Ascending aorta (tissue), 2 donors: ENCODE measurements around the gene RHOC. TPM values are rescaled to one million over a fixed set of nuclear protein-coding genes. Genes with fewer than 3 reads are reported as not detected.

ENCODE experiments used
- DNase-seq, 2 donors: peaks; one replicate each; pipeline ENCODE4 v3.0.0-alpha.2; 2019; ENCODE audit warnings: low spot score in 2 of 2
- H3K27ac ChIP-seq, 2 donors: fragments of 200-600 bp; sonication (generic); one replicate each; pipeline ENCODE4 v1.5.1; 2016 to 2017; ENCODE audit warnings: mild to moderate bottlenecking in 1 of 2
- H3K27me3 ChIP-seq: fragments of 200-600 bp; sonication (generic); one replicate; pipeline ENCODE4 v1.5.1; 2017
- H3K36me3 ChIP-seq, 2 donors: fragments of 200-600 bp; sonication (generic); one replicate each; pipeline ENCODE4 v1.5.1; 2016
- H3K4me1 ChIP-seq, 2 donors: fragments of 200-600 bp; sonication (generic); one replicate each; pipeline ENCODE4 v1.5.1; 2016 to 2017; ENCODE audit warnings: mild to moderate bottlenecking in 1 of 2
- H3K4me3 ChIP-seq, 2 donors: fragments of 200-600 bp; sonication (generic); one replicate each; pipeline ENCODE4 v1.5.1; 2016 to 2017; ENCODE audit warnings: mild to moderate bottlenecking in 1 of 2
- H3K9me3 ChIP-seq, 2 donors: fragments of 200-600 bp; sonication (generic); one replicate each; pipeline ENCODE4 v1.5.1; 2016
- intact Hi-C: fragments of 100-400 bp; cut with DNase I; formaldehyde crosslinking; loops from one replicate; pipeline ENCODE4 v1.15.1; 2023
- total RNA-seq: library from RNA; depleted of rRNA; stranded (reverse); fragments of >200 nt; gene quantifications from one replicate; pipeline ENCODE4 v1.1.0, GENCODE V29; 2016
- TF ChIP-seq, protein P1 (sequence below), 3 experiments: fragments of 200-600 bp in 2 of 3; fragments of 450-650 bp in 1 of 3; sonication (generic) in 2 of 3; IDR thresholded peaks; one replicate each; pipeline ENCODE4 v1.5.1; 2016 to 2019; ENCODE audit warnings: antibody characterized with exemption in 3 of 3, mild to moderate bottlenecking in 1 of 3, moderate library complexity in 1 of 3

The RHOC gene
- total RNA-seq, 1 donor from 2014 or later = 379 TPM

DNA sequence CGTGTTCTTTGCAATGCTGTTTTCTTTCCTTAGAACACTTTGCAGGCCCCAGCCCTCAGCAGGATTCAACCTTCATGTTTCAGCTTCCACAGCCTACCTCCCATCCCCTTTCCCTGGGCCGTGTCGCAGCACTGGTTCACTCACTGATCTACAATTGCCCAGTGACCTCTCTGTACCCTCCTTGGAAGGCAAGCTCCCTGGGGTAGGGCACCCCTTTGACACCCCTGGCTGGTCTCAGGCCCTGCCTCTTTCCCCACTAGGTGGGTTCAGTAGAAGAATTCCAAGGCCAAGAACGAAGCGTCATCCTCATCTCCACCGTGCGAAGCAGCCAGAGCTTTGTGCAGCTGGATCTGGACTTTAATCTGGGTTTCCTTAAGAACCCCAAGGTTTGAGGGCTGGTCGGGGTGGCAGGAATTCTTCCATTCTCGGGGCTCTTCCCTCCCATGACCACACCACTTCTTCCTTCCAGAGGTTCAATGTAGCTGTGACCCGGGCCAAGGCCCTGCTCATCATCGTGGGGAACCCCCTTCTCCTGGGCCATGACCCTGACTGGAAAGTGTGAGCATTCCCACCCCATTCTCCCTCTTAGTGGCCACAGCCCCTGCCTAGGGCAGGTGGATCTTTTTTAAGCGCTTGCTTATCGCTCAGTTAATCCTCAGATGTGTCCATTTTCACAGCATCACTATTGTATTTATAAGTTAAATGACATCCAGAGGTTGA, 7.3 kb downstream of the RHOC start:
- Histone ChIP-seq H3K27me3 (no peaks in the 10 kb centered on the region), H3K27ac (peak overlapping the region; percentile 99), H3K36me3 (peaks cover 64 to 69% of the 10 kb centered on the region in 2 donors), H3K4me1 (peaks cover 23 to 44% of the 10 kb centered on the region in 2 donors), H3K9me3 (no peaks in the 10 kb centered on the region), H3K4me3 (peak overlapping the region in 1 of 2 donors; percentile 11)
- intact Hi-C loops = loop anchor here (1.0 to 10.0 kb wide), 5 partner anchors 25 to 965 kb away; partner anchors contain the start of genes INKA2, MAGI3 and MOV10
- TF ChIP-seq, protein P1, sequence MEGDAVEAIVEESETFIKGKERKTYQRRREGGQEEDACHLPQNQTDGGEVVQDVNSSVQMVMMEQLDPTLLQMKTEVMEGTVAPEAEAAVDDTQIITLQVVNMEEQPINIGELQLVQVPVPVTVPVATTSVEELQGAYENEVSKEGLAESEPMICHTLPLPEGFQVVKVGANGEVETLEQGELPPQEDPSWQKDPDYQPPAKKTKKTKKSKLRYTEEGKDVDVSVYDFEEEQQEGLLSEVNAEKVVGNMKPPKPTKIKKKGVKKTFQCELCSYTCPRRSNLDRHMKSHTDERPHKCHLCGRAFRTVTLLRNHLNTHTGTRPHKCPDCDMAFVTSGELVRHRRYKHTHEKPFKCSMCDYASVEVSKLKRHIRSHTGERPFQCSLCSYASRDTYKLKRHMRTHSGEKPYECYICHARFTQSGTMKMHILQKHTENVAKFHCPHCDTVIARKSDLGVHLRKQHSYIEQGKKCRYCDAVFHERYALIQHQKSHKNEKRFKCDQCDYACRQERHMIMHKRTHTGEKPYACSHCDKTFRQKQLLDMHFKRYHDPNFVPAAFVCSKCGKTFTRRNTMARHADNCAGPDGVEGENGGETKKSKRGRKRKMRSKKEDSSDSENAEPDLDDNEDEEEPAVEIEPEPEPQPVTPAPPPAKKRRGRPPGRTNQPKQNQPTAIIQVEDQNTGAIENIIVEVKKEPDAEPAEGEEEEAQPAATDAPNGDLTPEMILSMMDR (IDR thresholded peaks at IDR 0.05) = no peak
- no peak for DNase-seq

DNA sequence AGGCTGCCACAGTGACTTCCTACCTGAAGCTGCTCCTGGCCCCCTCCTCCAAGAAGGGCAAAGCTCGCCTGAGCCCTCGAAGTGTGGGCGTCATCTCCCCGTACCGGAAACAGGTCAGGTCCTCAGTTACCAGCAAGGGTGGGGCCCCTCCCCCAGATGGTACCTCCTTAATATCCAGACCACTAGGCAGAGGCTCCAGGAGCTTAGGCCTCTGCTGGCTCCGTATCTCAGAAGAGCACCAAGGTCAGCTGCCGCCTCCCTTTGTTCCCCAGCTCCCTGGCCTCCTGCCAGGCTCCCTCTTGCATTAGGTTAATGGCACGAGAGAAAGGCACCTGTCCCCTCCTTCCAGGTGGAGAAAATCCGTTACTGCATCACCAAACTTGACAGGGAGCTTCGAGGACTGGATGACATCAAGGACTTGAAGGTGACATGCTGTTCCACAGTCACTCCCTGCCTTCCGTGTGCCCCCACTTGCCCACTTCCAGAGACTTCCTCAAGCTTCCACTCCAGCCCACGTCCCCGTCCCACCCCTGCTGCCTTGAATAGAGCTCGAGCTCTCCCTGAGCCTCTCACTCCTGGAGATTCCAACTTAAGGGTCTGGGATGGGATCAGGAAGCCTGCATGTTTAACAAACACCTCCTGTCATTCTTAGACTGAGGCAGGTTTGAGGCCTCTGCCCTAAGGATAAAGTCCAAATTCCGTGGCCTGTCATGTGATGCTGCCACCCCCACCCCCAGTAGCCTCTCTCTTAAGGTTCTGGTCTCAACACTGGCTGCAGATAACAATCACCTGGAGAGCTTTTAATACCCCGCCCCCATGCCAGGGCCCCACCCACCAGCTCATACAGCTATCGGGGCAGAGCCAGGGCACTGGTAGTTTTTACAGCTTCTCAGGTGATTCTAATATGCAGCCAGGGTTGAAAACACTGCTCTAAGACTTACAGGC, 8.3 kb downstream of the RHOC start:
- peaks cover 73% of the 10 kb centered on the region in 2 donors for H3K36me3 ChIP-seq
- peaks cover 18 to 37% of the 10 kb centered on the region in 2 donors for H3K4me1 ChIP-seq
- intact Hi-C loops = no loop called here
- no peak for DNase-seq
- H3K27ac ChIP-seq = peak overlapping the region; percentile 99
- no peak overlapping the region for H3K4me3 ChIP-seq
- H3K27me3 ChIP-seq = no peaks in the 10 kb centered on the region
- H3K9me3 ChIP-seq = no peaks in the 10 kb centered on the region
- TF ChIP-seq, protein P1 (IDR thresholded peaks at IDR 0.05) = no peak

DNA sequence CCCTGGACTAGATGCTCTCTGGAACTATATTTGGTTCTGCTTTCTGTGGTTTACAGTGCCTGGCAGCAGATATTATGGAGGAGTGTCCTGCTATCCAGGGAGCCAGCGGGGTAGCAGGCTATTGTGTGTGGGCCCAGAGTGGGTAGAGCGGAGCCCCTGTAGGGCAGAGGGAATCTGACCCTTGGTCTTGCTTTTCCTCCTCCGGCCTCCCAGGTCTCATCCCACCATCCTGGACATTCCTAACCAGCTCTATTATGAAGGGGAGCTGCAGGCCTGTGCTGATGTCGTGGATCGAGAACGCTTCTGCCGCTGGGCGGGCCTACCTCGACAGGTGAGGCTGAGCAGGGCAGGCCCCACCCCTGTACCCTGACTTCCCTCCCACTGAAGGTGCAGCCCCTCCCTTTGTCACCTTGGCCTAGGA, 9.1 kb downstream of the RHOC start:
- Histone ChIP-seq H3K27me3 (no peaks in the 10 kb centered on the region), H3K4me3 (no peak overlapping the region), H3K4me1 (peaks cover 18 to 37% of the 10 kb centered on the region in 2 donors), H3K36me3 (peaks cover 72 to 73% of the 10 kb centered on the region in 2 donors), H3K27ac (peak overlapping the region; percentile 51 to 99), H3K9me3 (no peaks in the 10 kb centered on the region)
- no peak for DNase-seq
- intact Hi-C loops = no loop called here
- TF ChIP-seq, protein P1 (IDR thresholded peaks at IDR 0.05) = no peak

DNA sequence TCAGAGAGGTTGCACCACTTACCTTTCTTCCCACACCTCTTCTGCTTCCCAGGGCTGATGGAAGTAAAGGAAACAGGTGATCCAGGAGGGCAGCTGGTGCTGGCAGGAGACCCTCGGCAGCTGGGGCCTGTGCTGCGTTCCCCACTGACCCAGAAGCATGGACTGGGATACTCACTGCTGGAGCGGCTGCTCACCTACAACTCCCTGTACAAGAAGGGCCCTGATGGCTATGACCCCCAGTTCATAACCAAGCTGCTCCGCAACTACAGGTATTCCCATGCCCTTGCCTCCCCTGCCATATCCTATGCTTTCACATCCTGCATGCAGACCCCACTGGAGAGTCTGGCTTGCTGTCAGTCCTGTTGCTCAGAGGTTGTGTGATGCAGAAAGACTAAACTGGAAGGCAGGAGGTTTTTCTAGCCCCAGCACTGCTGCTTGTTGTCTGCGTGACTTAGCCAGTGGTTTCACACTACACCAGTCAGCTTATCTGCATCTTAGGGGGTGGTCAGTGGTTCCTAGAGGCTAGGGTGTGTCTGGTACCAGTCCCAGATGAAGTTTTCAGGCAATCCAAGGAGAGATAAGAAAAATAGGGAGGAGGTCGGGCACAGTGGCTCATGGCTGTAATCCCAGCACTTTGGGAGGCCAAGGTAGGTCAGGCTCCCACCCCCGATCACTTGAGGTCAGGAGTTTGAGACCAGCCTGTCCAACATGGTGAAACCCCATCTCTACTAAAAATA, 10.2 kb downstream of the RHOC start:
- H3K27me3 ChIP-seq = no peaks in the 10 kb centered on the region
- H3K4me3 ChIP-seq = no peak overlapping the region
- H3K27ac ChIP-seq = no peak overlapping the region
- DNase-seq = no peak
- peaks cover 18 to 29% of the 10 kb centered on the region in 2 donors for H3K4me1 ChIP-seq
- intact Hi-C loops = no loop called here
- H3K36me3 ChIP-seq = peaks cover 74% of the 10 kb centered on the region in 2 donors
- H3K9me3 ChIP-seq = no peaks in the 10 kb centered on the region
- TF ChIP-seq, protein P1 (IDR thresholded peaks at IDR 0.05) = no peak

DNA sequence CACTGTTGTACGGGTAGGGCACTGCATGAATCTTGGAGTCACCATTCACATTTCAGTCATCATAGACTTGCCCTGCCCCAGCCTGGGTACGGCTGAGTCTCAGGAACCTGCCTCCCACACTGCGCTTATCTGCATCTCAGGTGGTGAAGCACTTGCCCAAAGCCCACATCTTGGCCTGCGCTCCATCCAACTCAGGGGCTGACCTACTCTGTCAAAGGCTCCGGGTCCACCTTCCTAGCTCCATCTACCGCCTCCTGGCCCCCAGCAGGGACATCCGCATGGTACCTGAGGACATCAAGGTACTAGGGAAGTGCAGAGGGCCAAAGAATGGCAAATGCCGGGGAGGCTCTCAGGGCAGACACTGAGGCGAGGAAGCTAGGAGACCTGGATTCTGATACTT, 11.7 kb downstream of the RHOC start:
- DNase-seq = no peak
- intact Hi-C loops = no loop called here
- H3K27me3 ChIP-seq = no peaks in the 10 kb centered on the region
- no peak overlapping the region for H3K4me3 ChIP-seq
- peaks cover 77 to 80% of the 10 kb centered on the region in 2 donors for H3K36me3 ChIP-seq
- H3K9me3 ChIP-seq = no peaks in the 10 kb centered on the region
- H3K27ac ChIP-seq = no peak overlapping the region
- TF ChIP-seq, protein P1 (IDR thresholded peaks at IDR 0.05) = no peak
- peaks cover 7 to 15% of the 10 kb centered on the region in 2 donors for H3K4me1 ChIP-seq
